Epithelial cell of esophagus (primary cell): ENCODE results near the gene LCN15.

Source experiments
- DNase-seq: peaks from one replicate; pipeline ENCODE4 v3.0.0; 2010; ENCODE audit warnings: low read depth
- H3K4me3 ChIP-seq: 2 replicates; pipeline ENCODE4 v1.5.1; 2011; ENCODE audit warnings: mild to moderate bottlenecking, low read length, control low read depth
- TF ChIP-seq, protein P1 (sequence below): IDR thresholded peaks from 2 replicates; pipeline ENCODE4 v1.5.1; 2011; ENCODE audit warnings: low read depth, mild to moderate bottlenecking, low read length, control low read depth, inconsistent platforms; ENCODE audit not compliant: insufficient read depth; ENCODE audit errors: missing control alignments

The LCN15 gene

DNA sequence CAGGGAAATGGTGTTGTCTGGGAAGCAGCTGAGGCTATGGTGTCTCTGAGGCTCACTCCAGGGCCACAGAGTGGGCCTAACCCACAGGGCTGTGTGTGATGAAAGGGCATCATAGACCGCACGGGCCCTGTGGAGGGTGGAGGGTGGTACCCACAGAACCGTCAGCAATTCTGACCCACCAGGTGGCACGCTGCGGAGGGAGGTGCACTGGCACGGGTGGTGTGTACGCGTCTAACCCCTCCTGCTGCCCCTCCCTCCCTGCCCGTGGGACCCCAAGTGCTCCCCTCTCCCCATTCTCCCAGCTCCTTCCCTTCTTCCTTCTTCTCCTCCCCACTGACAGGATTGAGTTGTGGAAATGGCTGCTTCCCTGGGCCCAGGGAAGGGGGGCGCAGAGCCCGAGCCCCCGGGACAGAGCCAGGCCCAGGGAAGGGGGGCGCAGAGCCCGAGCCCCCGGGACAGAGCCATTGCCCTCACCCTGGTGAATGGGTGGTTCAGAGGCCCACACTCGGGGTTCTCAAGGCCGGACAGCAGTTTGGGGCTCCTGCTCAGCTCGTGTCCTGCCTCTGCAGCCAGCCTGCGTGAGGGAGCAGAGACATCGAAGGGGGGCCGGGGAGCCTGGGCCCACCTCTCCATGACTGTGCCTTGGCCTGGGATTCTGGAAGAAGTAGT lies 28.4 kb downstream of the LCN15 start:
- no peak overlapping the region for H3K4me3 ChIP-seq
- TF ChIP-seq, protein P1, sequence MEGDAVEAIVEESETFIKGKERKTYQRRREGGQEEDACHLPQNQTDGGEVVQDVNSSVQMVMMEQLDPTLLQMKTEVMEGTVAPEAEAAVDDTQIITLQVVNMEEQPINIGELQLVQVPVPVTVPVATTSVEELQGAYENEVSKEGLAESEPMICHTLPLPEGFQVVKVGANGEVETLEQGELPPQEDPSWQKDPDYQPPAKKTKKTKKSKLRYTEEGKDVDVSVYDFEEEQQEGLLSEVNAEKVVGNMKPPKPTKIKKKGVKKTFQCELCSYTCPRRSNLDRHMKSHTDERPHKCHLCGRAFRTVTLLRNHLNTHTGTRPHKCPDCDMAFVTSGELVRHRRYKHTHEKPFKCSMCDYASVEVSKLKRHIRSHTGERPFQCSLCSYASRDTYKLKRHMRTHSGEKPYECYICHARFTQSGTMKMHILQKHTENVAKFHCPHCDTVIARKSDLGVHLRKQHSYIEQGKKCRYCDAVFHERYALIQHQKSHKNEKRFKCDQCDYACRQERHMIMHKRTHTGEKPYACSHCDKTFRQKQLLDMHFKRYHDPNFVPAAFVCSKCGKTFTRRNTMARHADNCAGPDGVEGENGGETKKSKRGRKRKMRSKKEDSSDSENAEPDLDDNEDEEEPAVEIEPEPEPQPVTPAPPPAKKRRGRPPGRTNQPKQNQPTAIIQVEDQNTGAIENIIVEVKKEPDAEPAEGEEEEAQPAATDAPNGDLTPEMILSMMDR, result no peak
- no peak for DNase-seq

DNA sequence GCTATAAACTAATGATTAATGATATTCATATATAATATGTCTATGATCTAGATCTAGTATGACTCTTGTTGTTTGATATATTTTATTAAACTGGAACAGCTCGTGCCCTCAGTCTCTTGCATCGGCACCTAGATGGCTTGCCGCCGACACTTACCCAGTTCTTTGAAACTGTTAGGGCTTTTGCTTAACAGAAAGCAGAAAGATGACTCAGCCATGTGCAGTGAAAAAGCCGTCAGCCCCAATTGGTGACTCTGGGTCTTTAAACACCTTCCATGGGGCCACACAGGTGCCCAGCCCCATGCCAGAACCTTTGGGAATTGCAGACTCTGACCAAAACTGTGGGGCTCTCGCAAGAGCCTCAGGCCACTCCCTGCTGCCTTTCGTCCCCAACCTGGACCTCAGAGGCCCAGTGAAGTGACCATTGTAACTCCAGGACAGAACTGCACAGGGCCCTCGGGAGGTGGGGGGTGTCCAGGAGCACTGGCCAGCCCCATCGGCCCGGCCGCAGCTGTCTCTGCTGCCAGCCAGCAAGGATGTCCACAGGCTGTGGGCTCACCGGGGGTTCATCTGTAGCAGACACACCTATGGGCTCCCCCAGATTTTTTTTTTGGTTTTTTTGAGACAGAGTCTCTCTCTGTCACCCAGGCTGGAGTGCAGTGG lies 29.4 kb downstream of the LCN15 start:
- DNase-seq, result no peak
- H3K4me3 ChIP-seq, result no peak overlapping the region
- TF ChIP-seq, protein P1, result no peak

DNA sequence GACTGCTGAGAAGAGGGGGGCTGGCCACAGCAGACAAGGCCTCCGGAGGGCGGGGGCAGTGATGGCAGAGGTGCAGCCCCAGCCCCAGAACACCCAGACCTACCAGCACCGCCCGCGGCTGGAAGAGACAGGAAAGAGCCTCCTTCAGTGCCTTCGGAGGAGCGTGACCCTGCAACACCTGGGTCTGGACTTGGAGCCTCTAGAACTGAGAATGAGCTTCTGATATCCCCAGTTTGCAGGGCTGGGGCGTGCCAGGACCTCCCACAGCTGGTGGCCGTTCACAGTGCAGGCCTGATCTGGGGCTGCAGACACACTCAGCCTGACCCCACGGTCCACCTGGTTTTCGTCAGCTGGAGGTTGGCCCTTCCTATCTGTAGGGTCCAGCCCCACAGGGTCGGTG lies 30.7 kb downstream of the LCN15 start:
- DNase-seq, result no peak
- TF ChIP-seq, protein P1, result no peak
- H3K4me3 ChIP-seq, result no peak overlapping the region

DNA sequence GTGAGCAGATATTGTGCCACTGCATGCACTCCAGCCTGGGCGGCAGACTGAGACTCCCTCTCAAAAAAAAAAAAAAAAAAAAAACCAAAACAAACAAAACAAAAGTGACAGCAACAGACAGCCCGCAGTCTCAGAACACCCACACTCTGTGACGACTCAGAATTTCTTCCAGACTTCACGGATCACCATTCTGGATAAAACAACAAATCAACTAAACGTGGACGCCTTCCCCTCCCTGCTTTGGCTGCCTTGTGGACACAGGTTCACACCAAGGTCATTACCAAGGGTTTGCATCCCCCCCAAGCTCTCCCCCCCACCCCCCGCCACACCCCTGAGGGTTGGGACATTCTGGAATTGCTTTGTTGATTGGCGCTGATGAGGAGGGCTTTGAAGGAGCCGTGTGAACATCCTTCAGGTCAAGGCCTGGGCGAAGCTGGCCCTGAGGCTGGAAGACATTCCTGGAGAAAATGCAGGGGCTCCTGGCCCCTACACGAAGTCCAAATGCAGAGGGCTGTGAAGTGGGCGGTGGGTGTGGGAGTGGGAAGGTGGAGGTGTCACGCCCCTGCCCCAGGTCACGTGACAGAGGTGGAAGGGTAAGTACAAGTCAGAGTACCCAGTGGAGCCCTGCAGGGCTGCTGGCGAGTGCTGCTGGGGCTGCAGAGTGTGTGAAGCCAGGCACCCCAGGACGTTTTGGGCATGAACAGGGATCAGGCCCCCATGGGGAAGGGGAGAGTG lies 31.7 kb downstream of the LCN15 start:
- no peak overlapping the region for H3K4me3 ChIP-seq
- no peak for DNase-seq
- TF ChIP-seq, protein P1, result no peak

DNA sequence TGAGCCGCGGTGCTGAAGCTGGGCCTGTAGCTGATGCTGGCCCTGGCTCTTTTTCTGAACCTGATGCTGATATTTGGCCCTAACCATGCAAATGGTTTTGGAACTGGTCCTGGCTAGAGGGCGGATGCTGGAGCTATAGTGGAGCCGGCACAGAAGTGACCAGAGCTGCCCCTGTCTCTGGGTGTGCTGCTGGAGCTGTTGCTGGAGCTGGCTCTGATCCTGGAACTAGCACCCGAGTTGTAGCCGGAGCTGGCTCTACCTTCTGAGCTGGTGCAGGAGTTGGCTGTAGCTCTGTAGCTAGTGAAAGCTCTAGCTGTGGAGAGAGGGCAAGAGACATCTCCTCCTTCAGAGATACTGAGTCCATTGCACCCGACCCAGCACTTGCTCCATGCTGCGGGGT lies 34.4 kb downstream of the LCN15 start:
- TF ChIP-seq, protein P1, result no peak
- H3K4me3 ChIP-seq, result no peak overlapping the region
- DNase-seq, result no peak

DNA sequence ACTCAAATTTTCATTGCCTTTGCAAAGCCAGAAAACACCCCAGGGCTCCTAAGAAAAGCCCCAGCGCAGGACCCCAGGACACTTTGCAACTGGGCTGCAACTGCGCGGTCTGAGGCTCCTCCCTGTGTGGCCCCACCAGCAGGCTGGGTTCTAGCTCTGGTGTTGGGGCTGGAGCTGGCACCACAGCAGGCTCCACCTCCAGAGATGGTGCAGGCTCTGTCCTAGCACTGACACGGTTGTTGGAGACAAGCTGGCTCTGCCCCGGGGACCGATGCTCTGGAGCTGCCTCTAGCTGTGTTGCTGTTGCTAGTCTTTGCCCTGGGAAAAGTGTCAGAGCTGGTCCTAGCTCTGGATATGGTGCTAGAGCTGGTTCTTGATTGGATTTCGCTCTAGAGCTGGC lies 35.2 kb downstream of the LCN15 start:
- DNase-seq, result no peak
- TF ChIP-seq, protein P1, result no peak
- H3K4me3 ChIP-seq, result peak overlapping the region; percentile 92
